Keratinocyte (primary cell): ENCODE data around the gene GAB1.

Experiments
- CTCF ChIP-seq, 3 experiments: IDR thresholded peaks in 1 of 3; conservative IDR thresholded peaks in 1 of 3; optimal IDR thresholded peaks in 1 of 3; 2 replicates in 2 of 3; 3 replicates in 1 of 3; pipeline versions ENCODE3 to v1.5.1; 2011; ENCODE audit warnings: low read length in 3 of 3, mild to moderate bottlenecking in 3 of 3, moderate library complexity in 2 of 3, control low read depth in 1 of 3, inconsistent platforms in 1 of 3; ENCODE audit not compliant: insufficient read depth in 2 of 3; ENCODE audit errors: extremely low read depth in 1 of 3
- EZH2 ChIP-seq: IDR thresholded peaks from one replicate; pipeline ENCODE4 v1.6.1; 2012; ENCODE audit warnings: inconsistent platforms, mild to moderate bottlenecking, low read length, moderate library complexity

DNA sequence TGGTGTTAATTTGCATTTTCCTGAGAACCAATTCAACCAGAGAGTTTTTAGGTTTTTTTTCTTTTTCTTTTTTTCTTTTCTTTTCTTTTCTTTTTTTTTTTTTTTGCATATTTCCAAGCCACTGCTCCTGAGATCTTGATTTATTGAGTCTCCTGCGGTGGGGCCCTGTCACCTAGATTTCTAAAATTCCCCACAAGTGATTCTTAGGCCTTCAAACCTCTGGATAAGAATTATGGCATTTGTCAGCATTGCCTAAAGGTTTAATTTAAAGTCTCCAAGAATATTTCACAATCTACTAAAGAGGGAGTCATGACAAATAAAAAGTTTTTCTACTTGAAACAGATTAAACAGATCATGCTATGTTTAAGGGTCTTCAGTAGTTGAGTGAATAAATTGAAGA is 84.9 kb downstream of the GAB1 start:
- TF ChIP-seq CTCF (optimal IDR thresholded peaks at IDR 0.05 in 1 of 3, IDR thresholded peaks at IDR 0.05 in 1 of 3, conservative IDR thresholded peaks at IDR 0.05 in 1 of 3; ENCODE audit: extremely low read depth in 1 of 3, insufficient read depth in 2 of 3, low read length in 3 of 3) = no peak
- no peak for TF ChIP-seq EZH2
